GM23338 (cell line): ENCODE data around the gene CARMIL1. TPM values are rescaled to one million over a fixed set of nuclear protein-coding genes. Genes with fewer than 3 reads are reported as not detected.

ENCODE experiments used
- polyA plus RNA-seq: library from polyadenylated mRNA; unstranded; fragments of >200 nt; fragmentation: Nextera tagmentation; extraction: Ambion mirVana; gene quantifications from 2 replicates; pipeline ENCODE4 v1.2.1, GENCODE V29; 2016
- small RNA-seq: library from RNA; depleted of rRNA; stranded (forward); fragments of <200 nt; gene quantifications from one replicate; pipeline ENCODE3, GENCODE V24; 2014; ENCODE audit warnings: low replicate concordance
- total RNA-seq: library from RNA; depleted of rRNA; stranded (reverse); fragments of >200 nt; shearing (Covaris generic); gene quantifications from 2 replicates; pipeline ENCODE4 v1.2.3, GENCODE V29; 2014

Gene CARMIL1
- total and polyA plus RNA-seq, 2 experiments from 2014 or later = 43.2 to 66.9 TPM

Small RNAs within 50 kb of the gene (small RNA-seq; reads per million reads assigned to genes)
- gene RF00019 (not detected), gene RNU6-987P (not detected)
